Measurements from ENCODE around the gene RPS27. TPM values are rescaled to one million over a fixed set of nuclear protein-coding genes. Genes with fewer than 3 reads are reported as not detected.

RPS27 gene
- polyA plus RNA-seq, 3 donors, result 4,186 to 7,443 (median 4,309) TPM

DNA sequence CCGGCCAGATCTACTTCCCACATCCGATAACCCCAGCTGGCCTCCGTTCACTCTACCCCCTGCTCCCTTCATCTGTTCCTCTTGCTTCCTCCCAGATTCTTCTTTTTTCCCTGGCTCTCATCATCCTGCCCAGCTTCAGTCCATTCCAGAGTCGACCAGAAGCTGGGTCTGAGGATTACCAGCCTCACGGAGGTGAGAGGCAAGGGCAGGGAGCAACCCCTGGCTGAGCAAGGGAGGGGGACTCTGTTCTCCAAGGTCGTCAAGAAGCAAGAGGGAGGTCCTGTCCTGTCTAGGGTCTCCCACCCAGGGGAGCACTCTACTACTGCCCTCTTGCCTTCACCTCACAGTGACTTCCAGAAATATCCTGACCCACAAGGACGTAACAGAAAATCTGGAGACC lies 17.0 kb upstream of the RPS27 start:
- H3K4me1 Mint-ChIP-seq, result peaks cover 48% of the 10 kb centered on the region
- H3K4me2 ChIP-seq (replicated peaks; ENCODE audit: extremely low read depth, low read length, poor library complexity, severe bottlenecking), result no peak overlapping the region
- no peak overlapping the region for H3K4me3 Mint-ChIP-seq
- H3K27me3 Mint-ChIP-seq (ENCODE audit: low read depth in 3 of 3), result peaks cover 0 to 6% (median 2%) of the 10 kb centered on the region in 3 donors
- no peak overlapping the region for H3K27ac ChIP-seq (ENCODE audit: low read depth in 1 of 2, low read length in 2 of 2)
- no peaks in the 10 kb centered on the region for H3K27me3 ChIP-seq (ENCODE audit: control insufficient read depth in 2 of 2, insufficient read depth in 2 of 2, low read length in 2 of 2)
- H3K4me3 ChIP-seq (replicated peaks in 1 of 3; ENCODE audit: low read depth in 2 of 3, low read length in 3 of 3), result no peak overlapping the region
- no peaks in the 10 kb centered on the region for H3K9me3 Mint-ChIP-seq
- H3K9ac ChIP-seq (ENCODE audit: insufficient read depth, low read length, poor library complexity, severe bottlenecking), result no peak overlapping the region
- intact Hi-C loops (cut with micrococcal nuclease), result no loop called here
- peaks cover 6% of the 10 kb centered on the region for H4K20me1 ChIP-seq (ENCODE audit: insufficient read depth, low read length)
- H3K9me3 ChIP-seq (replicated peaks in 1 of 2; ENCODE audit: control insufficient read depth in 1 of 2, insufficient read depth in 1 of 2, low read length in 2 of 2), result no peaks in the 10 kb centered on the region
- WGBS (ENCODE audit: insufficient coverage), result 94% methylated on average over 5 of the region's 7 CpGs
- no peak overlapping the region for H2AFZ ChIP-seq (ENCODE audit: insufficient read depth, low read depth, low read length, poor library complexity, severe bottlenecking)
- H3K79me2 ChIP-seq (ENCODE audit: insufficient read depth, low read length), result peaks cover 26% of the 10 kb centered on the region
- peak overlapping the region in 3 of 7 donors; percentile 4 to 30 (median 9) for H3K27ac Mint-ChIP-seq
- TF ChIP-seq, protein P1, sequence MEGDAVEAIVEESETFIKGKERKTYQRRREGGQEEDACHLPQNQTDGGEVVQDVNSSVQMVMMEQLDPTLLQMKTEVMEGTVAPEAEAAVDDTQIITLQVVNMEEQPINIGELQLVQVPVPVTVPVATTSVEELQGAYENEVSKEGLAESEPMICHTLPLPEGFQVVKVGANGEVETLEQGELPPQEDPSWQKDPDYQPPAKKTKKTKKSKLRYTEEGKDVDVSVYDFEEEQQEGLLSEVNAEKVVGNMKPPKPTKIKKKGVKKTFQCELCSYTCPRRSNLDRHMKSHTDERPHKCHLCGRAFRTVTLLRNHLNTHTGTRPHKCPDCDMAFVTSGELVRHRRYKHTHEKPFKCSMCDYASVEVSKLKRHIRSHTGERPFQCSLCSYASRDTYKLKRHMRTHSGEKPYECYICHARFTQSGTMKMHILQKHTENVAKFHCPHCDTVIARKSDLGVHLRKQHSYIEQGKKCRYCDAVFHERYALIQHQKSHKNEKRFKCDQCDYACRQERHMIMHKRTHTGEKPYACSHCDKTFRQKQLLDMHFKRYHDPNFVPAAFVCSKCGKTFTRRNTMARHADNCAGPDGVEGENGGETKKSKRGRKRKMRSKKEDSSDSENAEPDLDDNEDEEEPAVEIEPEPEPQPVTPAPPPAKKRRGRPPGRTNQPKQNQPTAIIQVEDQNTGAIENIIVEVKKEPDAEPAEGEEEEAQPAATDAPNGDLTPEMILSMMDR (IDR thresholded peaks at IDR 0.05), result no peak
- peaks cover 23 to 31% of the 10 kb centered on the region in 2 donors for H3K36me3 ChIP-seq (replicated peaks in 1 of 2; ENCODE audit: control insufficient read depth in 1 of 2, insufficient read depth in 2 of 2, low read length in 2 of 2)
- H3K4me1 ChIP-seq (ENCODE audit: control insufficient read depth in 1 of 2, insufficient read depth in 2 of 2, low read length in 2 of 2), result peaks cover 20 to 33% of the 10 kb centered on the region in 2 donors
- H3K36me3 Mint-ChIP-seq, result peaks cover 25 to 33% of the 10 kb centered on the region in 2 donors
- no peak for DNase-seq

DNA sequence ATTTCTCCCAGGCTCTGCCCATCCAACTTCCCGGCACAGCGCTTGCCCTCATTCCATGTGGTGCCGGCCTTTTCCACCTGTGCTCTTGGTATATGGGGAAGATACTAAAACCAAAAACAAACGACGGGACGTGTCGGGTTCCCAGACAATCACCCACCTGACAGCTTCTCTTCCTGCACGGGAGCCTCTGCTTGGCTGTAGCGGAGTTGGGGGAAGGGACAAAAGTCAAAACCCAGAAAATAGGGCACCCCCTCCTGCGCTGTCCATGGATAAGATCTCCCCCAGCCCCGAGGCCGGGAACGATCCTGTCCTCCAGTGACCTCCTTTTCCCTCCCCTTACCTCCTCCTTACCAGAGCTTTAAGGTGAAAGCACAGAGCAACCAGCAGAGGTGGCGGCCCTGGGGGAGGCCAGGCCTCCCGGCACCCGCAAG lies 13.7 kb upstream of the RPS27 start:
- peak overlapping the region; percentile 90 for H3K4me2 ChIP-seq (replicated peaks; ENCODE audit: extremely low read depth, low read length, poor library complexity, severe bottlenecking)
- peak overlapping the region; percentile 53 to 85 for H3K27ac ChIP-seq (ENCODE audit: low read depth in 1 of 2, low read length in 2 of 2)
- H2AFZ ChIP-seq (ENCODE audit: insufficient read depth, low read depth, low read length, poor library complexity, severe bottlenecking), result peak overlapping the region; percentile 89
- peaks cover 25 to 43% of the 10 kb centered on the region in 2 donors for H3K4me1 ChIP-seq (ENCODE audit: control insufficient read depth in 1 of 2, insufficient read depth in 2 of 2, low read length in 2 of 2)
- H3K9ac ChIP-seq (ENCODE audit: insufficient read depth, low read length, poor library complexity, severe bottlenecking), result peak overlapping the region; percentile 83
- TF ChIP-seq, protein P1 (IDR thresholded peaks at IDR 0.05), result no peak
- Mint-ChIP-seq H3K27me3 (ENCODE audit: low read depth in 3 of 3) (peaks cover 0 to 4% (median 0%) of the 10 kb centered on the region in 3 donors), H3K36me3 (peaks cover 25 to 33% of the 10 kb centered on the region in 2 donors), H3K4me1 (peaks cover 53% of the 10 kb centered on the region), H3K27ac (peak overlapping the region; percentile 90 to 97 (median 92)), H3K9me3 (no peaks in the 10 kb centered on the region), H3K4me3 (peak overlapping the region; percentile 99)
- WGBS (ENCODE audit: insufficient coverage), result 0% methylated on average over 7 of the region's 16 CpGs
- DNase-seq, result no peak
- no peaks in the 10 kb centered on the region for H3K9me3 ChIP-seq (replicated peaks in 1 of 2; ENCODE audit: control insufficient read depth in 1 of 2, insufficient read depth in 1 of 2, low read length in 2 of 2)
- peaks cover 6% of the 10 kb centered on the region for H4K20me1 ChIP-seq (ENCODE audit: insufficient read depth, low read length)
- peak overlapping the region; percentile 75 to 95 (median 77) for H3K4me3 ChIP-seq (replicated peaks in 1 of 3; ENCODE audit: low read depth in 2 of 3, low read length in 3 of 3)
- peaks cover 23 to 31% of the 10 kb centered on the region in 2 donors for H3K36me3 ChIP-seq (replicated peaks in 1 of 2; ENCODE audit: control insufficient read depth in 1 of 2, insufficient read depth in 2 of 2, low read length in 2 of 2)
- peaks cover 30% of the 10 kb centered on the region for H3K79me2 ChIP-seq (ENCODE audit: insufficient read depth, low read length)
- intact Hi-C loops (cut with micrococcal nuclease), result no loop called here
- no peaks in the 10 kb centered on the region for H3K27me3 ChIP-seq (ENCODE audit: control insufficient read depth in 2 of 2, insufficient read depth in 2 of 2, low read length in 2 of 2)

All from CD14-positive monocyte (primary cell).